Right lobe of liver (tissue), 4 donors: Measurements from ENCODE around the gene GAB1.

ENCODE experiments used
- CTCF ChIP-seq, 4 donors: fragments of 200-600 bp in 3 of 4; fragments of 450-650 bp in 1 of 4; IDR thresholded peaks; one replicate each; pipeline versions ENCODE4 v1.5.1 to v1.8.0; 2016 to 2022; ENCODE audit warnings: antibody characterized with exemption in 4 of 4, mild to moderate bottlenecking in 2 of 4
- POLR2A ChIP-seq: fragments of 450-650 bp; IDR thresholded peaks from one replicate; pipeline ENCODE4 v1.6.1; 2017; ENCODE audit warnings: antibody characterized with exemption, mild to moderate bottlenecking
- donor health status: DM: no; HTN: no; CAD: no.
- donor health status: DM: no; HTN: no; CAD: no.
- donor health status: DM: no; HTN: yes; CAD: no.

- no peak for TF ChIP-seq CTCF (IDR thresholded peaks at IDR 0.05)
- no peak for TF ChIP-seq POLR2A
Observed at GRCh38 chr4:143424276-143424675, 87.6 kb downstream of the GAB1 start.
